Muscle layer of duodenum (tissue), 2 donors: ENCODE data around the gene EGLN1.

Source experiments
- H3K27ac ChIP-seq: one replicate; pipeline ENCODE4 v1.7.0; 2013; ENCODE audit warnings: mild to moderate bottlenecking, low read length
- H3K27me3 ChIP-seq: one replicate; pipeline ENCODE4 v1.7.0; 2013; ENCODE audit warnings: low read depth, mild to moderate bottlenecking, control low read depth, low read length
- H3K36me3 ChIP-seq, 2 donors: one replicate each; pipeline ENCODE4 v1.7.0; 2013; ENCODE audit warnings: low read length in 2 of 2, control low read depth in 1 of 2, mild to moderate bottlenecking in 1 of 2; ENCODE audit not compliant: insufficient read depth in 2 of 2, control insufficient read depth in 1 of 2
- H3K4me1 ChIP-seq, 2 donors: one replicate each; pipeline ENCODE4 v1.7.0; 2013; ENCODE audit warnings: low read length in 2 of 2, mild to moderate bottlenecking in 2 of 2, control low read depth in 1 of 2, moderate library complexity in 1 of 2; ENCODE audit not compliant: insufficient read depth in 2 of 2, control insufficient read depth in 1 of 2
- H3K4me3 ChIP-seq, 2 donors: one replicate each; pipeline ENCODE4 v1.7.0; 2013; ENCODE audit warnings: low read length in 2 of 2, low read depth in 1 of 2, mild to moderate bottlenecking in 1 of 2
- H3K9me3 ChIP-seq, 2 donors: one replicate each; pipeline ENCODE4 v1.7.0; 2013; ENCODE audit warnings: low read length in 2 of 2, control low read depth in 1 of 2, mild to moderate bottlenecking in 1 of 2; ENCODE audit not compliant: control insufficient read depth in 1 of 2
- donor health status: healthy.

EGLN1 gene

DNA sequence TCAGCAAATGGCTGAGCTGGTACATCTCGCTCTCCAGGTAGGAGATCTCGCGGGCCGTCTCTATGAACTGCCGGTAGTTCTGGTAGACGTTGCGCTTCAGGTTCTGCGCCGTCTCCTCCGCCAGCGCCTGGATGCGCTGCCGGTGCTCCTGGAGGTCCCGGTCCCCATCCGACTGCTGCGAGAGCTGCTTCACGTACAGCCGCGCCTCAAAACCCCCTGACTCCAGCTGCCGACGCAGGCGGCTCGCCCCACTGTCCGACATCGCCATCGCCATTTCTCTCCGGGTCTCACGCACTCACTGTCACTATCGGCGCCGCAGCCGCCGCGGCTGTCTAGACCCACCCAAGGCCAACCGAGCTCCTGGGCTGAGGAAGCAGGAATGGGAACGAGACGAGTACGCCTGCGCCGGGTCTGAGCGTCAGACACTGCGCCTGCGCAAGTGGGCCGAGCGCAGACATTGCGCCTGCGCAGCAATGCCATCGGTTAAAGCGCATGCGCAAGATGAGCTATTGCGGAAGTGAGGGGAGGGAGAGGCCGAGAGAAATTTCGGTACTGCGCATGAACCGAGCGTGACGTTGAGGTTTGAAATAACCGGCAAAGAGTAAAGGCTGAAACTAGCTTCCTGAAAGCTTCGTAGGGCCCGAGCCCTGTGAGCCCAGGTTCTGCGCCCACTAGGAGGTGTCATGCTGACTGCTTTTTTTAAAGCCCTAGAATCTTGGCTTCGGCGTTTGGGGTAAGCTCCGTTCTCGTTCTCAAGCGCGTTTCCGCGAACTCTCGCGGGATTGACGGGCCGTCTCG, 84.4 kb downstream of the EGLN1 start, which contains the start of gene EXOC8:
Gene EXOC8 (minus strand): TSS at position 381 of the 798 bp plus-strand sequence. CDS start 107 bp downstream, at position 274.
- Histone ChIP-seq H3K4me1 (peaks cover 34 to 60% of the 10 kb centered on the region in 2 donors), H3K9me3 (no peaks in the 10 kb centered on the region), H3K27ac (peak within 1 kb of the TSS; percentile 99), H3K4me3 (peak within 1 kb of the TSS; percentile 84 to 96), H3K27me3 (no peaks in the 10 kb centered on the region), H3K36me3 (peaks cover 0 to 8% of the 10 kb centered on the region in 2 donors)

DNA sequence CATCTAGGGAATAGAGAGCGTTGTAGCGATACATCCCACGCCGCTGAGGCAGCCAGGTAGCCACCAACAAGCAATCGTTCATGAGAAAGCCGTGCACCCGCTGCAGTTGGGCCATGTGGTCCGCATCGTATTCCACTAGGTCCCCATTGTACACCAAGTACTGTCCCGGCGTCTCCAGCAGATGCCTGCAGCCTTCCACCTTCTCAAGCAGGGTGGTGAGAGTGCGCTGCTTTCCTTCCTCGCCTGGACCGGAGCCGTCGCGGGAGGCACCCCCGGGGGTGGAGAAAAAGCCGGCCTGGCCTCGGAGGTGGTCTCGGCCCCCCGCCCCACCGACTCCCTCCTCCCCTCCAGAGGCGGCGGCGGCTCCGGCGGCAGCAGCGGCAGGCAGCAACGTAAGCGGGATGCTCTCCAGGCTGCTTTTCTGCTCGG, 85.0 kb downstream of the EGLN1 start:
- H3K27ac ChIP-seq: peak overlapping the region; percentile 99
- peaks cover 0 to 8% of the 10 kb centered on the region in 2 donors for H3K36me3 ChIP-seq
- peak overlapping the region; percentile 84 to 96 for H3K4me3 ChIP-seq
- no peaks in the 10 kb centered on the region for H3K9me3 ChIP-seq
- H3K4me1 ChIP-seq: peaks cover 34 to 60% of the 10 kb centered on the region in 2 donors
- no peaks in the 10 kb centered on the region for H3K27me3 ChIP-seq

DNA sequence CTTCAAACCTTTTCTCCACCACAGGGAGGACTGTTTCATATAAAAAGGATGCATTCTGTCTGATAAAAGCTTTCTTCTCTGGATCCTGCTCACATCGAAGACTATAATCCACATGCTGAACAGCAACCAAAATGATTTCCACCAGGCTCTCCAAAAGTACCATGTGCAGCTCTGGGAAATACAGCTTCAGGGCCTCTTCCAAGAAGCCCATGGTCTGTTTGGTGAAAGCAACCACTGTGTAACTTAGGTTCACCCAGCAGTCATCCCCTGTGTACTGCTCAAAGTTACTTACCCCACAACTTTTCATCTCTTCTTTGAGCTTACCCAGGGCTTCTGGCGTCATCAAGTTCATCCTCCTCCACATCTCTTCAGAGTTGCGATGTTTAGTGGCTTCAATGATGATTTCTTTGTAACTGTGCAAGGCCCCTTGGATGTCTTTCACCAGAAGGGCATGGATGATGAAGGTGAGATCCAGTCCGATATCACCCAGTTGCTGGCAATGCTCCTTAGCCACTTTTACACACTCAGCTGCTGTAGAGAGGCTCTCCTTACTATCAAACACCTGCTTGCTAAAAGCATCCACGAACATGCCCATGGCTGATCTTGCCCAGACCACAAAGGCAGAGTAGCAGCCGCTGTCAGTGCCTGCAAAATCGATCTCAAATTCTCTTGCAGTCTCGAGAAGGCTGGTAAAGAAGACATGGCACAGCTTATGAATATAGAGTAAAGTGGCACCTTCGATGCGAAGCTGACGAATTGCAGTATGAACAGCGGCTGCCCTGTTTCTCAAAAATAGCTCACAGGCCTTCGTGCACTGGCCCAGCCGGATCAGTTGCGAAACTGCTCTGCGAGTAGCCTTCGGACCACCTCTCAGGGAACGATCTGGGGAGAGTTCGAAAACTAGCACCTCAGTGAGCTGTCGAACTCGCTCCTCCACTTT, 86.2 kb downstream of the EGLN1 start:
- Histone ChIP-seq H3K4me3 (peak overlapping the region; percentile 84 to 96), H3K27me3 (no peaks in the 10 kb centered on the region), H3K4me1 (peaks cover 34 to 60% of the 10 kb centered on the region in 2 donors), H3K9me3 (no peaks in the 10 kb centered on the region), H3K36me3 (peaks cover 0 to 12% of the 10 kb centered on the region in 2 donors), H3K27ac (peak overlapping the region; percentile 99)

DNA sequence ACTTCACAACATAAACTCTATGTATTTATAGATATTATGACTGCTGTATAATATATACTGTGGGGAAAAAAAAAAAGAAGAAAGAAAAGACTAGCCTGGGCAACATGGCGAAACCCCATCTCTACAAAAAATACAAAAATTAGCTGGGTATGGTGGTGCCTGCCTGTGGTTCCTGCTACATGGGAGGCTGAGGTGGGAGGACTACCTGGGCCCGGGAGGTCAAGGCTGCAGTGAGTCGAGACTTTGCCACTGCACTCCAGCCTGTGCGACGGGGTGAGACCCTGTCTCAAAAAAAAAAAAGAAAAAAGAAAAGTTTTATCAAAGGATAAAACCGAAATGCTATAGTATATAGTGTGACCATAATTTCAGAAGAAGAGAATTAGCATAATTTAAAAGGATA, 87.1 kb downstream of the EGLN1 start:
- Histone ChIP-seq H3K27me3 (no peaks in the 10 kb centered on the region), H3K27ac (no peak overlapping the region), H3K4me1 (peaks cover 34 to 55% of the 10 kb centered on the region in 2 donors), H3K4me3 (peak overlapping the region; percentile 84 to 96), H3K9me3 (no peaks in the 10 kb centered on the region), H3K36me3 (peaks cover 0 to 12% of the 10 kb centered on the region in 2 donors)

DNA sequence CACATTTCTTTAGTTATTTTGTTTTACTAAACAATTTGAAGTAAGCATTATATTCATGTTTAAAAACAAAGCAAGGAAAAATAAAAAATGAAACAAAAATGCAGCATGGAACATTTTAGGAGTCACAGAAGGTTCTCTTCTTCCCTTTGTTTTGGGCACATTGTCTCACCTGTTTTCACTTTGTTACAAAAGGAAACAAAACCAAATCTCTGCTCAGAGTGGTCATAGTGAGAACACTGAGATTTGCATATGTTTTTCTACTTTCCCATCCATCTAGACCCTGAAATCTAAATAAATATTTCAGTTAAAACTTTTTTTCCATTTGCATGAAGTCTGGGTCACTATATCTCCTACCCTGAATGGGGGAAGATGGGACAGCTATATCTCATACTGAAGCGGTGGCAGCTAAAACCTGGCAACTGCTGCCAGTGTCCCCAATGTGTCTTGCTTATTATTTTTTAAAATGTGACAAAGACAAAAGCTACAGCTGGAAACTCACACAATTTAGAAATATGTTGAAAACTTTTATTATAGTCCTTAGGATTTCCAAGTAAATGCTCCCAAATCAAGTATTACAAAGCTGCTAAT, 87.9 kb downstream of the EGLN1 start:
- H3K9me3 ChIP-seq: no peaks in the 10 kb centered on the region
- peaks cover 33 to 47% of the 10 kb centered on the region in 2 donors for H3K4me1 ChIP-seq
- H3K27me3 ChIP-seq: no peaks in the 10 kb centered on the region
- H3K36me3 ChIP-seq: peaks cover 0 to 12% of the 10 kb centered on the region in 2 donors
- H3K4me3 ChIP-seq: peak overlapping the region; percentile 84 to 96
- H3K27ac ChIP-seq: no peak overlapping the region

DNA sequence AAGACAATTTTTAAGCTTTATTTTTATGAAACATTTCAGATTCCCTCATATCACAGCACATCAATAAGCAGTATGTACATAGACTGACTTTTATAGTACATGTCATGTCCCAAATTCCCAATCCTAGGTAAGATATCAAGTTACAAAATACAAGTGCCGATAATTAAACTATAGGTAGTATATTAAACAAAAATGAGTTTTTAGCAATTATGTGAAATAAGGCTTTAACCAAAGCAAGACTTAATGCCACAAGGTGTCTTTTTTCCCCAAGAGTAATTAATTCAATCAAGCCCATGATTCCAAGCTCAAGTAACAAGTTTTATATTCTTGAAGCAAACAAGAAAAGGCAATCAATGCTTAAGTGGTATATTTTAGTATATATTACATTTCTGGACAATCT, 89.3 kb downstream of the EGLN1 start:
- Histone ChIP-seq H3K27me3 (no peaks in the 10 kb centered on the region), H3K36me3 (peaks cover 0 to 9% of the 10 kb centered on the region in 2 donors), H3K9me3 (no peaks in the 10 kb centered on the region), H3K4me1 (peaks cover 29 to 41% of the 10 kb centered on the region in 2 donors), H3K27ac (no peak overlapping the region), H3K4me3 (no peak overlapping the region)

DNA sequence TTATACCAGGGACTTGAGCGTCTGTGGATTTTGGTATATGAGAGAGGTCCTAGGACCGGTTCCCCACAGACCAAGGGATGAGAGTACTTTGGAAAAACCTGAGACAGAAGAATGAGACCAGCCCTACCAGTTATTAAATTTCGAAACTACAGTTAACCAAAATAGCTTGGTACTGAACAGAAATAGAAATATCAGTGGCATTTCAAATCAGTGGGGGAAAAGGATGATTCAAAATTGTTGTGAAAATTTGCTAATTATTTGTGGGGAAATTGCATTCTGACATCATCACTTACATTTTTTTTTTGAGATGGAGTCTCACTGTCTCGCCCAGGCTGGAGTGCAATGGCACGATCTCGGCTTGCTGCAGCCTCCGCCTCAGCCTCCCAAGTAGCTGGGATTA, 92.6 kb downstream of the EGLN1 start:
- H3K4me3 ChIP-seq: no peak overlapping the region
- H3K27ac ChIP-seq: no peak overlapping the region
- peaks cover 0 to 5% of the 10 kb centered on the region in 2 donors for H3K36me3 ChIP-seq
- no peaks in the 10 kb centered on the region for H3K9me3 ChIP-seq
- no peaks in the 10 kb centered on the region for H3K27me3 ChIP-seq
- peaks cover 10 to 18% of the 10 kb centered on the region in 2 donors for H3K4me1 ChIP-seq

DNA sequence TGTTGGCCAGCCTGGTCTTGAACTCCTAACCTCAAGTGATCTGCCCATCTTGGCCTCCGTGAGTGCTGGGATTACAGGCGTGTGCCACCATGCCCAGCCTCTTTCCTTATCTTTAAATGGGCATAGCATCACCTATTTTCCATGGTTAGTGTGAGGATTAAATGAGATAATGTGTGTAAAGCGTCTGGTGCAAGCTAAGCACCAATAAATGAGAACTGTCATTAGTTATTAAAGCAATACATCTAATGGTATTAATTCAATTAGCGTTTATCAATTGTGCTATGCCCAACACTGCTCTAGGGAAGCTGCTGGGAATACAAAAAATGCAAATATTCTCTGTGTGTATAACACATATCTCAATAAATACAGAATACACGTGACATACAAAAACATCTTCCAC, 94.5 kb downstream of the EGLN1 start:
- H3K4me3 ChIP-seq: no peak overlapping the region
- peaks cover 0 to 5% of the 10 kb centered on the region in 2 donors for H3K36me3 ChIP-seq
- H3K27me3 ChIP-seq: no peaks in the 10 kb centered on the region
- no peaks in the 10 kb centered on the region for H3K9me3 ChIP-seq
- no peaks in the 10 kb centered on the region for H3K4me1 ChIP-seq
- H3K27ac ChIP-seq: no peak overlapping the region

DNA sequence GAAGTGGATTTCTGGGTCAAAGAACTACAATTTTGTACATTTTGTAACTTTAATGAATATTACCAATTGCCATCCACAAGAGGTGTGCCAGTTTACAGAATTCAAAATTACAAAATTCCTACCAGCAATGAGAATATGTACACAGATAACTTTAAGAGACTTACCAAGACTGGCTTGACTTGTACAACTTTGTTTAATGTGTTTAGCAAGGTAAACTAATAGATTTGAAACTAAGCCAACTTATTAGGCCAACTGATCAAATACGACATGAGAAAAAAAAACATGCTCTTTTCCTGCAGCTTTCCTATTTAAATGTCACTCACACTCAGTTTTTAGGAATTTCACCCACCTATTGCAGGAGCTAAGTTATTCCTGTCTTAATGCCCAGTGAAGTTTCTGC, 95.8 kb downstream of the EGLN1 start:
- no peaks in the 10 kb centered on the region for H3K4me1 ChIP-seq
- no peak overlapping the region for H3K27ac ChIP-seq
- no peaks in the 10 kb centered on the region for H3K9me3 ChIP-seq
- no peaks in the 10 kb centered on the region for H3K27me3 ChIP-seq
- no peaks in the 10 kb centered on the region for H3K36me3 ChIP-seq
- no peak overlapping the region for H3K4me3 ChIP-seq

DNA sequence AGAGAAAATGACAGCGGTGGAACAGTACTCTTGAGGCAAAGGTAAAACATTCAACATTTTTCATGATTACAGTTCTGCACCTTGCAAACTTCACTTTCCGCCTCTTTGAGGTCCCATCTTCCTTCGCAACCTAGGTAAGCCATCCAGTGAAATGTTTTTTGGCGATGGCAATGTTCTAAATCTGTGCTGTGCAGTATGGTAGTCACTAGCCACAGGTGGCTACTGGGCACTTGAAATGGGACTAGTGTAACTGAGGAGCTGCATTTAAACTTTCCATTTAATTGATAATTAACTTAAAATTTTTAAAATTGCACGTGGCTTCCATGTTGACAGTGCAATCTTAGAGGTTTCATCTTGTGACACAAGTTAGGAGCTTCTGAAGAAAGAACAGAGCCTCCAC, 97.4 kb downstream of the EGLN1 start:
- H3K36me3 ChIP-seq: no peaks in the 10 kb centered on the region
- H3K4me1 ChIP-seq: no peaks in the 10 kb centered on the region
- H3K4me3 ChIP-seq: no peak overlapping the region
- H3K9me3 ChIP-seq: no peaks in the 10 kb centered on the region
- H3K27ac ChIP-seq: no peak overlapping the region
- H3K27me3 ChIP-seq: no peaks in the 10 kb centered on the region
